ENCODE data around the gene AK9.
"Not testable (repeated sequence)": the region's sequence is repeated elsewhere in the genome, so short reads cannot be mapped to it uniquely, and the experiment has no call there.

Gene AK9

DNA sequence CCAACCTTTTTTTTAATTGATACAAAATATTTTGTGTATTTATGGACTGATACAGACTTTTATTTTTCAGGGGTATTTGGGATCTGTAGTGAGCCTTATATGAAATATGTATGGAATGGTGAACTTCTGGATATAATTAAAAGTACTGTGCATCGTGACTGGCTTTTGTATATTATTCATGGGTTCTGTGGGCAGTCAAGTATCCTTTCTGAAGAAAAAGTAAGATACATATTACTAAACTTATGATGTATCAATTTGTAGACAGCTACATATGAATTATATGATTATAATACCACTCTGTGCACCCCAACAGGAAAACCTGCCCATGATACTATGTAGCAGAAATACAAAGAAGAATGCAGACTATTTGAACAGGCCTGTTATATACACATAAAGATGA lies 47.3 kb upstream of the AK9 start:
- no peak overlapping the region for H3K27ac ChIP-seq
- no peak overlapping the region for H2AFZ ChIP-seq
- no peak overlapping the region for H3K9ac ChIP-seq
- H3K9me3 ChIP-seq (ENCODE audit: control insufficient read depth, low read length), result no peaks in the 10 kb centered on the region
- TF ChIP-seq, protein P1, sequence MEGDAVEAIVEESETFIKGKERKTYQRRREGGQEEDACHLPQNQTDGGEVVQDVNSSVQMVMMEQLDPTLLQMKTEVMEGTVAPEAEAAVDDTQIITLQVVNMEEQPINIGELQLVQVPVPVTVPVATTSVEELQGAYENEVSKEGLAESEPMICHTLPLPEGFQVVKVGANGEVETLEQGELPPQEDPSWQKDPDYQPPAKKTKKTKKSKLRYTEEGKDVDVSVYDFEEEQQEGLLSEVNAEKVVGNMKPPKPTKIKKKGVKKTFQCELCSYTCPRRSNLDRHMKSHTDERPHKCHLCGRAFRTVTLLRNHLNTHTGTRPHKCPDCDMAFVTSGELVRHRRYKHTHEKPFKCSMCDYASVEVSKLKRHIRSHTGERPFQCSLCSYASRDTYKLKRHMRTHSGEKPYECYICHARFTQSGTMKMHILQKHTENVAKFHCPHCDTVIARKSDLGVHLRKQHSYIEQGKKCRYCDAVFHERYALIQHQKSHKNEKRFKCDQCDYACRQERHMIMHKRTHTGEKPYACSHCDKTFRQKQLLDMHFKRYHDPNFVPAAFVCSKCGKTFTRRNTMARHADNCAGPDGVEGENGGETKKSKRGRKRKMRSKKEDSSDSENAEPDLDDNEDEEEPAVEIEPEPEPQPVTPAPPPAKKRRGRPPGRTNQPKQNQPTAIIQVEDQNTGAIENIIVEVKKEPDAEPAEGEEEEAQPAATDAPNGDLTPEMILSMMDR (IDR thresholded peaks at IDR 0.05), result no peak
- no peak overlapping the region for H3K4me3 ChIP-seq (ENCODE audit: low read depth, low read length)
- H3K36me3 ChIP-seq (ENCODE audit: control insufficient read depth, insufficient read depth, low read length), result no peaks in the 10 kb centered on the region
- no peaks in the 10 kb centered on the region for H3K27me3 ChIP-seq (ENCODE audit: control insufficient read depth, insufficient read depth, low read length)
- no peaks in the 10 kb centered on the region for H3K79me2 ChIP-seq
- no peak overlapping the region for H3K4me2 ChIP-seq (ENCODE audit: low read length)
- H3K4me1 ChIP-seq, result peaks cover 4% of the 10 kb centered on the region

DNA sequence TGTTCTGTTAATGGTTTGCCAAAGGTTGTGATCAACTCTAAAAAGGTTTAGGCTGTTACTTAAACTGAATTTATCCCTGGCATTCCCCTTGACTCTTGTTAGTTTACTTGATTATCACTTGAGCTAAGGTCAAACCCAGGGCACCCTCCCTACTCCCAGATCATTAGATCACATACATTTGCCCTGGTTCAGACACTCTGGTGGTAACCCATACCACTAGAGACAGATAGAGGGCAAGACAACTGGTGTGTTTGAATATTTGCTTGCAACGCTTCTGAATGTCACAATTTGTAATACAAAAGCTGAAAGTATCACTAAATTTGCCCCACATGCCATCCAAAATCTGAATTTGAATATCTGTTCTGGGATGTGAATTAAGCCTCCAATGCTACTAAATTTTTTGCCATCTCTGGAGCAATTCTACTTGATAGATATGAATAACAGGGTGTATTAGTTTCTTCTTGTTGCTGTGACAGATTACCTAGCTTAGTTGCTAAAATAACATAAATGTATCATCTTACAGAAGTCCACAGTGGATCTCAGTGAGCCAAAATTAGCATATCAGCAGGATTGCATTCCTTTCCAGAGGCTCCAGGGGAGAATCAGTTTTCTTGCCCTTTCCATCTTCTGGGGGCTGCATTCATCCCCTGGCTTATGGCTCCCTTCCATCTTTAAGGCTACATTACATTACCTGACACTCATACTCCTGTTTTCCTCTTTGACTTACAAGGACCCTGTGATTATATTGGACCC lies 45.4 kb upstream of the AK9 start:
- Histone ChIP-seq H3K27ac (no peak overlapping the region), H3K27me3 (ENCODE audit: control insufficient read depth, insufficient read depth, low read length) (no peaks in the 10 kb centered on the region), H3K4me3 (ENCODE audit: low read depth, low read length) (no peak overlapping the region), H3K4me1 (peaks cover 4% of the 10 kb centered on the region), H3K9ac (no peak overlapping the region), H3K79me2 (no peaks in the 10 kb centered on the region), H3K4me2 (ENCODE audit: low read length) (no peak overlapping the region), H3K36me3 (ENCODE audit: control insufficient read depth, insufficient read depth, low read length) (no peaks in the 10 kb centered on the region), H2AFZ (no peak overlapping the region), H3K9me3 (ENCODE audit: control insufficient read depth, low read length) (no peaks in the 10 kb centered on the region)
- TF ChIP-seq, protein P1 (IDR thresholded peaks at IDR 0.05), result no peak

DNA sequence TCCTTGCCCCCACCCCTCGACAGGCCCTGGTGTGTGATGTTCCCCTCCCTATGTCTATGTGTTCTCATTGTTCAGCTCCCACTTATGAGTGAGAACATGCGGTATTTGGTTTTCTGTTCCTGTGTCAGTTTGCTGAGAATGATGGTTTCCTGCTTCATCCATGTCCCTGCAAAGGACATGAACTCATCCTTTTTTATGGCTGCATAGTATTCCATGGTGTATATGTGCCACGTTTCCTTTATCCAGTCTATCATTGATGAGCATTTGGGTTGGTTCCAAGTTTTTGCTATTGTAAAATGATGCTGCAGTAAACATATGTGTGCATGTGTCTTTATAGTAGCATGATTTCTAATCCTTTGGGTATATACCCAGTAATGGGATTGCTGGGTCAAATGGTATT lies 34.2 kb upstream of the AK9 start:
- not testable (repeated sequence) for H3K4me2 ChIP-seq (ENCODE audit: low read length); H3K36me3 ChIP-seq (ENCODE audit: control insufficient read depth, insufficient read depth, low read length); H3K9me3 ChIP-seq (ENCODE audit: control insufficient read depth, low read length)

DNA sequence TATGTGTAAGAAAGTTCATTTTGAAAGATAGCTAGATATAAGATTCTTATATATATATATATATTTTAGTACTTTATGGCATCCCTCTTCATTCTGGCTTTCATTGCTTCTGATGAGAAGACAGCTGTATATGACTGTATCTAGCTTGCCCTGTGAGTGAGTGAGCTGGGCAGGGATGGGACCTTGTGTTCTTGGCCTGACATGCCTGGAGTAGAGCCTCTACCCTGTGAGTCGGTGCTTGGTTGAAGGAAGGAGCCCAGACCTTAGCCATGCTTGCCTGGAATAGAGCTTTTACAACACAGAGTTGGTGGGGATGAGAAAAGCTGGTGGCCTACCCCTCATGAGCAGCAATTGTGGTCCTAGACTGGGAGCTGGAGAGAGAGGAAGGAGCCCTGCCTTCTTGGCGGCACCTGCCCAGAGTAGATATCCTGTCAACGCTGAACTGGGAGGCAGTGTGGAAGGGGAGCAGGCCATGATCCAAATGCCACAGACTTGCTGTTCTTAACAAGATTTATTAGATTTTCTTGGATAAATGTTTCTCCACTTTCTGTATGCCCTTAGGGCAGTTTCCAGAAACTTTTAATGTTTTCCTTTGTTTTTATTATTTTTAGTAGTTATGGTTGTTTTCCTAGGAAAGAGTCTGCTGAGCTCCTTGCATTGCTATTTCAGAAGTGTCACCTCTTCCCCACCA lies 31.7 kb upstream of the AK9 start:
- Histone ChIP-seq H3K9ac (no peak overlapping the region), H3K9me3 (ENCODE audit: control insufficient read depth, low read length) (no peaks in the 10 kb centered on the region), H3K79me2 (peaks cover 3% of the 10 kb centered on the region), H3K4me2 (ENCODE audit: low read length) (no peak overlapping the region), H2AFZ (no peak overlapping the region), H3K4me1 (no peaks in the 10 kb centered on the region), H3K27ac (no peak overlapping the region), H3K27me3 (ENCODE audit: control insufficient read depth, insufficient read depth, low read length) (no peaks in the 10 kb centered on the region), H3K4me3 (ENCODE audit: low read depth, low read length) (no peak overlapping the region), H3K36me3 (ENCODE audit: control insufficient read depth, insufficient read depth, low read length) (no peaks in the 10 kb centered on the region)
- TF ChIP-seq, protein P1 (IDR thresholded peaks at IDR 0.05), result no peak

More for the DNA sequence above, 34.2 kb upstream of the AK9 start:
- H3K4me1 ChIP-seq; H3K27me3 ChIP-seq (ENCODE audit: control insufficient read depth, insufficient read depth, low read length); H3K9ac ChIP-seq; H2AFZ ChIP-seq; H3K4me3 ChIP-seq (ENCODE audit: low read depth, low read length); H3K79me2 ChIP-seq; H3K27ac ChIP-seq: not testable (repeated sequence)

DNA sequence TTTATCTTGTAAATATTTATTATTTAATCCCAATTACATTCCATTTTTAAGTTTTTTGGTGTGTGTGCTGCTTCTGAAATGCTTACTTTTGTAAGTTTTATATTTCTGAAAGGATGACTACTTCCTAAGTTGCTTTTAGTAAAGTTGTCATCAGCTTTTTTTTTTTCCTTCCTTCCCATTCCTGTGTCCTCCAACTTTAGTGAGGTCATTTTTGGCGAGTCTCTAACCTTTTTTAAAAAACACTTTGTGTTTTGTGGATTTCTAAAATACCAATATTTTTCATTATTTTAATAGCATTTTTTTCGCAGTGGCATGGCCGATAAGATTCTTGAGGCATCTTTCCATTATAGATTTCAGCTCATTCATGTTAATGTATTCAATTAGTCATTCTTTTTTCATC lies 31.0 kb upstream of the AK9 start:
- Histone ChIP-seq H3K36me3 (ENCODE audit: control insufficient read depth, insufficient read depth, low read length) (no peaks in the 10 kb centered on the region), H2AFZ (no peak overlapping the region), H3K4me2 (ENCODE audit: low read length) (no peak overlapping the region), H3K27ac (no peak overlapping the region), H3K9me3 (ENCODE audit: control insufficient read depth, low read length) (no peaks in the 10 kb centered on the region), H3K27me3 (ENCODE audit: control insufficient read depth, insufficient read depth, low read length) (no peaks in the 10 kb centered on the region), H3K9ac (no peak overlapping the region), H3K4me1 (no peaks in the 10 kb centered on the region), H3K79me2 (peaks cover 3% of the 10 kb centered on the region), H3K4me3 (ENCODE audit: low read depth, low read length) (no peak overlapping the region)
- TF ChIP-seq, protein P1 (IDR thresholded peaks at IDR 0.05), result no peak
